GM12864 (cell line): Measurements from ENCODE around the gene KCTD13.

Source experiments
- DNase-seq: peaks from one replicate; pipeline ENCODE4 v3.0.0-alpha.2; 2011; ENCODE audit warnings: low read depth
- H3K4me3 ChIP-seq: 2 replicates; pipeline ENCODE4 v1.5.1; 2011; ENCODE audit warnings: mild to moderate bottlenecking, low read depth, low read length, control low read depth
- TF ChIP-seq, protein P1 (sequence below): IDR thresholded peaks from 2 replicates; pipeline ENCODE4 v1.5.1; 2011; ENCODE audit warnings: low read depth, mild to moderate bottlenecking, moderate library complexity, low read length, control low read depth, inconsistent platforms; ENCODE audit errors: missing control alignments

KCTD13 gene

DNA sequence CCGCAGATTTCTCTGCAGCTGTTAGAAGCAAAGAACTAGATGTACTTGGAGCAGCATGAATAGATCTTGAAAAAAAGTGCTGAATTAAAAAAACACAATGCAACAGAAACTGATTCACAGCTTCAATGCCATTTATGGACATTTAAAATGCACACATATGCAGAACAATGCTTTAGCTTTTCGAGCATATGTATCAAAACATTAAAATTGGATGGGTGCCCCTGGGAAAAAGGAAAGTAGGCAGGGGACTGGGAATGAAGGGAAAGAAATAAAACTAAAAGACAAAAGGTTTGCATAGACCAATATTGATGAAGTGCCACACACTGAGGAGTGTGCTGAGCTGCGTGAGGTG, 5.0 kb downstream of the KCTD13 start:
- TF ChIP-seq, protein P1, sequence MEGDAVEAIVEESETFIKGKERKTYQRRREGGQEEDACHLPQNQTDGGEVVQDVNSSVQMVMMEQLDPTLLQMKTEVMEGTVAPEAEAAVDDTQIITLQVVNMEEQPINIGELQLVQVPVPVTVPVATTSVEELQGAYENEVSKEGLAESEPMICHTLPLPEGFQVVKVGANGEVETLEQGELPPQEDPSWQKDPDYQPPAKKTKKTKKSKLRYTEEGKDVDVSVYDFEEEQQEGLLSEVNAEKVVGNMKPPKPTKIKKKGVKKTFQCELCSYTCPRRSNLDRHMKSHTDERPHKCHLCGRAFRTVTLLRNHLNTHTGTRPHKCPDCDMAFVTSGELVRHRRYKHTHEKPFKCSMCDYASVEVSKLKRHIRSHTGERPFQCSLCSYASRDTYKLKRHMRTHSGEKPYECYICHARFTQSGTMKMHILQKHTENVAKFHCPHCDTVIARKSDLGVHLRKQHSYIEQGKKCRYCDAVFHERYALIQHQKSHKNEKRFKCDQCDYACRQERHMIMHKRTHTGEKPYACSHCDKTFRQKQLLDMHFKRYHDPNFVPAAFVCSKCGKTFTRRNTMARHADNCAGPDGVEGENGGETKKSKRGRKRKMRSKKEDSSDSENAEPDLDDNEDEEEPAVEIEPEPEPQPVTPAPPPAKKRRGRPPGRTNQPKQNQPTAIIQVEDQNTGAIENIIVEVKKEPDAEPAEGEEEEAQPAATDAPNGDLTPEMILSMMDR = no peak
- DNase-seq = no peak

DNA sequence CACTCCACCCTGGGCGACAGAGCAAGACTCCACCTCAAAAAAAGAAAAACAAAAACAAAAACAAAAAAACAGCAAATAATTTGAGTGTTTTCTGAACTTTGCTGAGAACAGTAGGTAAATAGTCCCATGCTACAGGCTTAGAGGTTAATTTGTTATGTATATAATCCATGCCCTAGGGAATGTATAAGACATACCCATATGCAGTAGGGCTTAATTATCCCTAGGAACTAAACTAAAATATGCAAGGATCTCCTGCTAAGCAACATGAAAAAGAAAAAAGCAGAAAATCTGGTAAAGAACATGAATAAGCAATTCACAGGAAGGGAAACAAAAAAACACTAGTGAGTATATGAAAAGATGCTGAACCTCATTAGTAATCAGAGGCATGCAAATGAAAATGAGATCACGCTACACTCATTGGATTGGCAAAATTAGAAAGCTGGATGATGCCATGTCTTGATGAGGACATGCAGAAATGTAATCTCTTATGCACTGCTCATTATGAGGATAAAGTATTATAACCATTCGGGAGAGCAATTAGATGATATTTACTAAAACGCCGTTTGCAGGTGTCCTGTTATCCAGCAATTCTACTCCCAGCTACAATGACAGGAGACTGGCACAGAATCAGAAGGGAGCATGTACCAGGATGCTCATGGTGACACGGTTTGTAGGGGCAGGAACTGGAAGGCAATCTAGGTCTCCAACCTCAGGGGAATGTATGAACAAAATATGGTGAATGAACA, 5.6 kb downstream of the KCTD13 start:
- TF ChIP-seq, protein P1 = no peak
- no peak overlapping the region for H3K4me3 ChIP-seq
- DNase-seq = no peak

More for the DNA sequence above, 5.0 kb downstream of the KCTD13 start:
- no peak overlapping the region for H3K4me3 ChIP-seq

DNA sequence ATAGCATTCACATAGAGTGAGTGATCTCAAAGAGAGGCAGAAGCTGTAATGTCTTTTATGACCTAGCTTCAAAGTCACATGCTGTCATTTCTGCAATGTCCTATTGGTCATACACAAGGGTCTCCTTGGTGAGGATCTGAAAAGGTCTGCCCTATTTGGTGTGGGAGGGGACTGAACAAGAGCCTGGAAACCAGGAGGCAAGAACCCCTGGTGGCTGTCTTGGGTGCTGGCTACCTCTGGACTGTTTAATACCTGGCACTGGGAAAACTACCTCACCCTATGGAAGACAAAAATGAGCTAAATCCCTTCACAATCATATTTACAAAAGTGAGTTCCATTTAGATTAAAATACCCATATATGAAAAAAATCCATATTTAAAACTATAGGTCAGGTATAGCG, 9.0 kb downstream of the KCTD13 start:
- no peak for DNase-seq
- TF ChIP-seq, protein P1 = no peak
- H3K4me3 ChIP-seq = no peak overlapping the region

DNA sequence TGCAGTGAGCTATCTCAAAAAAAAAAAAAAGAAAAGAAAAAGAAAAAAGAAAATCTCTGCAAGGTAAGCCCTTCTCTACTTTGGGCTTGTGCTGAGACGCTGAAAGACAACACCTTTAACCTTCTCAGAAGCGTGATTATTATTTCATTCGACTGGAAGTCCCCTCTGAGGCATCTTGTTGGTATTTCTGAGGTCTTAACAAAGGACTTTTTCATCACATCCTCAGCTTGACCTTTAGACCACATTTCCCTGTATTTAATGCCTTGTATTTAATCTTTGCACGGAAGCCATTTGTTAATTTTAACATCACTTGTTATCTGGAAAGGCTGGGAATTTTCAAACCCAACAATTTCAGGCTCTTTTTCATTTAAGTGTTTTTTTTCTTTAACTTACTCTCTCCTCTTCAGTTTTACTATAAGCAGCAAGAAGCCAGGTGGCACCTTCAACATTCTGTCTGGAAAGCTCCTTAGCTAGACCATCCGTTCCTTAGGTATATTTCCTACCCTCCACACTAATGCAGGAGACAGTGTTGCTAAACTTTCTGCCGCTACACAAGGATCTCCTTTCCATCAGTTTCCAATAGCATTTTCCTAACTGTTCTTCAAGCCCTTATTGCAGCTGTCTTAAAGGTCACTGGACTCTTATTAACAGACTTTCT, 10.3 kb downstream of the KCTD13 start:
- no peak overlapping the region for H3K4me3 ChIP-seq
- TF ChIP-seq, protein P1 = no peak
- no peak for DNase-seq

DNA sequence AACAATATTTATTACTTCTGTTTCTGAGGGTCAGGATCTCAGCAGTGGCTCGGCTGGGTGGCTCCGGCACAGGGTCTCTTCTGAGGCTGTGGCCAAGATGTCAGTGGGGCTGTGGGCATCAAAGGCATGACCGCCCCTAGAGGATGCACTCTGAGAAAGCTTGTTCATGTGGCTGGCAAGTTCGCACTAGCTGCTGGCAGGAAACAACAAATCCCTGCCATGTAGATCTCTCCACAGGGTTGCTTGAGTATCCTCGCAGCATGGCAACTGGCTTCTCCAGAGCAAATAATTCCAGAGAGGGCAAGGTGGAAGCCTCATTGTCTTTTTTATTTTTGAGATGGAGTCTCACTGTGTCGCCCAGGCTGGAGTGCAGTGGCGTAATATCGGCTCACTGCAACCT, 12.5 kb downstream of the KCTD13 start:
- no peak overlapping the region for H3K4me3 ChIP-seq
- TF ChIP-seq, protein P1 = no peak
- no peak for DNase-seq

DNA sequence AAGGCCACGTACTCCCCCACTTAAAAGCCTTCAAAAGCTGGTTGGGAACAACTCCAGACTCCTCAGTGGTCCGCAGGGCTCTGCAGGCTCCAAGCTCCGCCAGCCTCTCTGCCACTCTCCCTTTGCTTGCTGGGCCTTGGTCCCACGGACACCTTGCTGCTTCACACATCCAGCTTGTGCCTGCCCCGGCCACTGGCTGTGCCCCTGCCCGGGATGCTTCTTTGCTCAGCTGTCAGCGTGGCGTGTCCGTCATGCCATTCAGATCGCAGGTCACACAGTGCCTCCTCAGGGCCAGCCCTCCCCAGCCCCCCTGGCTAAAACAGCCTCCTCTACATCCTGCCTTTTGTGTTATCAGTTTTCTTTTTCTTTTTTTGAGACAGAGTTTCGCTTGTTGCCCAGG, 13.9 kb downstream of the KCTD13 start:
- H3K4me3 ChIP-seq = no peak overlapping the region
- TF ChIP-seq, protein P1 = no peak
- DNase-seq = no peak

DNA sequence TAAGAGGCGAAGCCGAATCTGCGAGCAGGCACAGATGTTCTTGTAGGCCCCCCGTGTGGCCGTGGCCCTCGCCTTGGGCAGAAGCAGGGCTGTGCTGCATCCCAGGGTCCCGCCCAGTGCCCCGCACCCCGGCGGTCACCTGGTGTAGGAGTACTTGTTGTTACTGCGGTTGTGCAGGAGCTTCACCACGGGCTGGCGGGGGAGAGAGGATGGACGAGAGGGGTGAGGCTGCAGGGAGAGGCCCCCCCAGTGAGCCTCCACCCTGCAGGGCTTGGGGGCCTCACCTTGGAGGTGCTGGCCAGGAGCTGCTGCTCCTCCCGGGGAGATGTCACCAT, 14.4 kb downstream of the KCTD13 start:
- TF ChIP-seq, protein P1 = no peak
- DNase-seq = no peak
- no peak overlapping the region for H3K4me3 ChIP-seq
